Measurements from ENCODE around the gene CAVIN4.

CAVIN4 gene

DNA sequence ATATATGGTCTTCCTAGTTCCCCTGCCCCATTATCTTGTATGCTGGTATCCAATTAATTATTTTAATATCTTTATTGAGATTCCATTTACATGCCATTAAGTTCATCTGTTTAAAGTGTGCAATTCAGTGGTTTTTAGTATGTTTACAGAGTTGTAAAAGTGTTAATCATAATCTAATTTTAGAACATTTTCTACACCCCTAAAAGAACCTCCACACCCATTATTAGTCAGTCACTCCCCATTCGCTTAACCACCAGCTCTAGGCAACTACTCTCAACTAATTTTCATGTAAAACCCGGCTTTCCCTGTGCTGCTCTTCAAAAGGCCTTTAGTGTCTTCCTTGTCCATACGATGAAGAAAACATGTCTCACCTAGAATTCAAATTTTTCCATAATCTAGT lies 20.8 kb upstream of the CAVIN4 start:
- TF ChIP-seq, protein P1, sequence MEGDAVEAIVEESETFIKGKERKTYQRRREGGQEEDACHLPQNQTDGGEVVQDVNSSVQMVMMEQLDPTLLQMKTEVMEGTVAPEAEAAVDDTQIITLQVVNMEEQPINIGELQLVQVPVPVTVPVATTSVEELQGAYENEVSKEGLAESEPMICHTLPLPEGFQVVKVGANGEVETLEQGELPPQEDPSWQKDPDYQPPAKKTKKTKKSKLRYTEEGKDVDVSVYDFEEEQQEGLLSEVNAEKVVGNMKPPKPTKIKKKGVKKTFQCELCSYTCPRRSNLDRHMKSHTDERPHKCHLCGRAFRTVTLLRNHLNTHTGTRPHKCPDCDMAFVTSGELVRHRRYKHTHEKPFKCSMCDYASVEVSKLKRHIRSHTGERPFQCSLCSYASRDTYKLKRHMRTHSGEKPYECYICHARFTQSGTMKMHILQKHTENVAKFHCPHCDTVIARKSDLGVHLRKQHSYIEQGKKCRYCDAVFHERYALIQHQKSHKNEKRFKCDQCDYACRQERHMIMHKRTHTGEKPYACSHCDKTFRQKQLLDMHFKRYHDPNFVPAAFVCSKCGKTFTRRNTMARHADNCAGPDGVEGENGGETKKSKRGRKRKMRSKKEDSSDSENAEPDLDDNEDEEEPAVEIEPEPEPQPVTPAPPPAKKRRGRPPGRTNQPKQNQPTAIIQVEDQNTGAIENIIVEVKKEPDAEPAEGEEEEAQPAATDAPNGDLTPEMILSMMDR (IDR thresholded peaks at IDR 0.05; ENCODE audit: low read depth, low read length, missing control alignments): no peak
- no peak for DNase-seq (ENCODE audit: low read depth)
- no peak overlapping the region for H3K4me3 ChIP-seq (ENCODE audit: low read depth, low read length)

DNA sequence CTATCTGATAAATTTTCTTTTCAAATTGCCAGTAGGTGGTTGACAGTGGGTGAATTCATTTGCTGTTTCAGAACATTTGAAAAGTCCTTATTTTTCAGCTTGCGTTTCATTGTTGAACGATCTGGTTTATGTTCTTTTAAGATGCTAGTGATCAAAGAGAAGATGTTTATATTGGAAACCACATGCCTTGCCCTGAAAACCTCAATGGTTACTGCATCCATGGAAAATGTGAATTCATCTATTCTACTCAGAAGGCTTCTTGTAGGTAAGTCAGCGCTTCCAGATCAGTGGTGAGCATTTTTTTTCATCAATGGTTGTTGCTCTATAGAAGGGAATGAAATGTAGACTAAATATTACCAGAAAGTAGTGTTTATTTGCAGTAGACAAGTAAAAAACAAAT lies 16.6 kb upstream of the CAVIN4 start:
- no peak for DNase-seq (ENCODE audit: low read depth)
- TF ChIP-seq, protein P1 (IDR thresholded peaks at IDR 0.05; ENCODE audit: low read depth, low read length, missing control alignments): no peak
- H3K4me3 ChIP-seq (ENCODE audit: low read depth, low read length): no peak overlapping the region

DNA sequence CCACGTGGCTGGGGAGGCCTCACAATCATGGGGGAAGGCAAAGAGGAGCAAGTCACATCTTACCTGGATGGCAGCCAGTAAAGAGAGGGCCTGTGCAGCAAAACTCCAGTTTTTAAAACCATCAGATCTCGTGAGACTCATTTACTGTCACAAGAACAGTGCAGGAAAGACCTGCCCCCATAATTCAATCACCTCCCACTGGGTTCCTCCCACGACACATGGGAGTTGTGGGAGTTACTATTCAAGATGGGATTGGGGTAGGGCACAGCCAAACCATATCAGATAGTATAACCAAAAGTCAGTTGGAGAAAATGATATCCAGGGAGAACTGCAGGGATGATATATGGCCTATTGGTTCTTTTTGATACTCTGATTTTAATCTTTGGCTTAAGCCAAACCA lies 10.0 kb upstream of the CAVIN4 start:
- no peak overlapping the region for H3K4me3 ChIP-seq (ENCODE audit: low read depth, low read length)

DNA sequence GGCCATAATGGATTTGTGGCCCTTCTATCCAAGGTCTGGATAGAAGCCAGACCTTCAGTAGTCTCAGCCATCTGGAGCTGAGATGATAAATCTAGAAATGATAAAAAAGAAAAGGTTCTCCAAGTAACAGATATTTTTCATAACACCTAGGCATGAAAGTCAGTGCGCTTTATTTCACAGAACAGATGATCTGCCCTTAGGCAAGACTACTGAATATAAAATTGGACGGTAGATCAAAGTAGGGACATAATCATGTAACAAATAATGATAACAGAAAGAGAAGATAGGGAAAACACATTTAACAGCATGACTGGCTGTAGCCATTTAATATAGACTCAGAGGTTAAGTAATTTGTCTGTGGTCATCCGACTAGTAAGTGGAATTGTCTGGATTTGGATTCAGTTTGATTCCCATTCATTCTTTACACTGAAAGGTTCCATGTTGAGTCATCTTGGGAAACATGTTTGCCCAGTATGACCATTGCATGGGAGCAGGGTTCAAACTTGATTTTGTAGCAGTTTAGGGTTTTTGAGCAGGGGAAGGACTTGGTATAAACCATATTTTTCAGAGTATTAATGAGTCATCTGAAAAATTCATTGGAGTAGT lies 4.1 kb upstream of the CAVIN4 start:
- DNase-seq (ENCODE audit: low read depth): no peak
- TF ChIP-seq, protein P1 (IDR thresholded peaks at IDR 0.05; ENCODE audit: low read depth, low read length, missing control alignments): no peak
- no peak overlapping the region for H3K4me3 ChIP-seq (ENCODE audit: low read depth, low read length)

More for the DNA sequence above, 10.0 kb upstream of the CAVIN4 start:
- TF ChIP-seq, protein P1 (IDR thresholded peaks at IDR 0.05; ENCODE audit: low read depth, low read length, missing control alignments): no peak
- DNase-seq (ENCODE audit: low read depth): no peak

DNA sequence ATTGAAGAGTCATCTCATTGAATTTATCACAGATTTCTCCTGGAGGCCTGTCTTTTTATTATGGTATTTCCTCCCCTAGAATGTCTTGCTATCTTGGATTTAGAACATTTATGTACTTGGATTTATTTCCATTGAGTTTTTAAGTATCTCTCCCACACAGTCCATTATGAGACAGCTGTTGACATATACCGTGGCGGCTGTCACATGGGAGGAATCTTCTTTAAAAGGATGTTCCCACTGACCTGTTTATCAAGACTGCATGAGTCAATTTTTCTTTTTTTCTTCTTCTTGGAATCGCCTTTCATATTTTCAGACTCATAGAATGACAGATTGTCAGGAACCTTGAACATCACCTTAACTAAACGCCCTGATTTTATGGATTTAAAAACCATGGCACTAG lies 2.9 kb upstream of the CAVIN4 start:
- no peak for DNase-seq (ENCODE audit: low read depth)

DNA sequence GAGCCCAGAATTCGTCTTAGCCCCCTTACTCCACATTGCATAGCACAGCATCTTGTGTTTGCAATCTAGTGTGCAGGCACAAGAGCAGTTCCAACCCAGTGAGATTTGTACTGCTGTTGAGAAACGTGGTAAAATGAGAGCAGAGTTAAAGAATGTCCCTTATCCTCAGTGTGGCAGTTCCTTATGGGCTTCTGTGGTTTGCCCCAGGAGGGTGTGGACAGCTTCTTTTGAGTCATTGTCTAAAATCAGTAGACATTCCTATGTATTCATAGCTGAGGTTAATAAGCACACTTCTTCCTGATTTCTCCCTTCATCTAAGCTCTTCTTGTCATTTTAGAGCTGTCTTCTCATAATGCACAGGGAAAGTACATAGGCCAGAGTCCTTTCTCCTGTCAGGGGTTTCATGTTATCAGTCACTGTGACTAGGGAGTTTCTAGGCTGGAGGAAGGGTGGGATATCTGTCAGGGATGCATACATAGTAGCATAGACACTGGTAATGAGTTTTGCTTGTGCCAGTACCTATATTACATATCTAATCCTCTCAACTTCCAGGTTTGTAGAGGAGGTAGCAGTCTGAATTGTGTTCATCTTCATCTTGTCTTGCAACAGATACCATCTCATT lies 2.0 kb upstream of the CAVIN4 start:
- TF ChIP-seq, protein P1 (IDR thresholded peaks at IDR 0.05; ENCODE audit: low read depth, low read length, missing control alignments): no peak
- H3K4me3 ChIP-seq (ENCODE audit: low read depth, low read length): no peak overlapping the region
- DNase-seq (ENCODE audit: low read depth): no peak

More for the DNA sequence above, 2.9 kb upstream of the CAVIN4 start:
- TF ChIP-seq, protein P1 (IDR thresholded peaks at IDR 0.05; ENCODE audit: low read depth, low read length, missing control alignments): no peak
- H3K4me3 ChIP-seq (ENCODE audit: low read depth, low read length): no peak overlapping the region

DNA sequence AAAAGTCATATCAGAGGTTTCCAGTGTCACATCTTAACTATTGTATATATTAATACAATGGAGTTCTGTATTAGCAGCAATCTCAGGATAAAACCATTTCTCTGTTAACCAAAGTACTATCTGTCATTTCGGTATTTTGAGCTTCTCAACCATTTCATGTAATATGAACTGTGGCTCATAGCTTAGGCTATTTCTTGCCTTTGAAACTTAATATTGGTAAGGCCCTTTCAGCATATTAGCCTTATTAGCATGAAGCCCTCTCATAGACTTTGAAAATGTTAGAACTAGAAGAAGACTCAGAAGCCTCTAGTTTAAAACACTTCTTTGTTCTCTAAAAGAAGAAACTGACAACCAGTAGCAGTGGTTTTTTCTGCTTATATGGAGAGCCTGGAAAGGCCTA lies 731 bp downstream of the CAVIN4 start:
- DNase-seq (ENCODE audit: low read depth): no peak

More for the DNA sequence above, 731 bp downstream of the CAVIN4 start:
- no peak overlapping the region for H3K4me3 ChIP-seq (ENCODE audit: low read depth, low read length)
- TF ChIP-seq, protein P1 (IDR thresholded peaks at IDR 0.05; ENCODE audit: low read depth, low read length, missing control alignments): no peak
